NOMO-1 (cell line): ENCODE data around the gene RBM19.
A peak's percentile ranks its signal among the peaks of the same experiment; 100 is the strongest.

Source experiments
- DNase-seq, 2 experiments: peaks; one replicate each; lab custom pipeline; 2025; ENCODE audit not compliant: unreplicated experiment in 2 of 2; lab: John Stamatoyannopoulos, UW

The RBM19 gene

DNA sequence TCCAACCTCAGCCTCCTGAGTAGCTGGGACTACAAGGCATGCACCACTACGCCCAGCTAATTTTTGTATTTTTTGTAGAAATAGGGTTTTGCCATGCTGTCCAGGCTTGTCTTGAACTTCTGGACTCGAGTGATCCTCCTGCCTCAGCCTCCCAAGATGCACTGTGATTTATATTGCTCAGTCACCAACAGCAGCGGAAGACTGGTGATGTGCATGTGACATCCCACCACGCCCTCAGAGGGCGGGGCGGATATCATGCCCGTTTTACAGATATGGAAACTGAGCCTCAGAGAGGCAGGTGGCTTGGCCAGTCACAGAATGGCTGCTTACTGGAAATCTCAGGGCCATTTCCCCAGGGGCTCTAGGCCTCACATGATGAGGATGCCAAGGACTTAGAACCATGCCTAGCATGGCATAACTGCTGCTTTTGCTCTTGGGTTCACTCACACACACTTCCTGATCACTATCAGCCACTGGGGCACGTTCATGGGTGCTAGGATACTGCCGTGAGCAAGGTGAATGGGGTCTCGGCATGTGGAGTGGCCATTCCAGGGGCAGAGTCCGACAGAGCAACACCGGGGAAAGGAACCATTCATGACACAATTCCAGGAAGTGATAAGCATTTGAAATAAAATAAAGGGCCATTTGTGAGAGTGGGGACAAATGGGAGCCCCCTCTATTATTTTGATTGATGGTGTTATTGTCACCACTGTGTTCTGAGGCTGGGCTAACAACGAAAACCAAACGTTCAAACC lies 31.9 kb downstream of the RBM19 start:
- DNase-seq: no peak

- DNase-seq: no peak
These were observed 32.8 kb downstream of the RBM19 start for GRCh38 chr12:113933201-113933786.

DNA sequence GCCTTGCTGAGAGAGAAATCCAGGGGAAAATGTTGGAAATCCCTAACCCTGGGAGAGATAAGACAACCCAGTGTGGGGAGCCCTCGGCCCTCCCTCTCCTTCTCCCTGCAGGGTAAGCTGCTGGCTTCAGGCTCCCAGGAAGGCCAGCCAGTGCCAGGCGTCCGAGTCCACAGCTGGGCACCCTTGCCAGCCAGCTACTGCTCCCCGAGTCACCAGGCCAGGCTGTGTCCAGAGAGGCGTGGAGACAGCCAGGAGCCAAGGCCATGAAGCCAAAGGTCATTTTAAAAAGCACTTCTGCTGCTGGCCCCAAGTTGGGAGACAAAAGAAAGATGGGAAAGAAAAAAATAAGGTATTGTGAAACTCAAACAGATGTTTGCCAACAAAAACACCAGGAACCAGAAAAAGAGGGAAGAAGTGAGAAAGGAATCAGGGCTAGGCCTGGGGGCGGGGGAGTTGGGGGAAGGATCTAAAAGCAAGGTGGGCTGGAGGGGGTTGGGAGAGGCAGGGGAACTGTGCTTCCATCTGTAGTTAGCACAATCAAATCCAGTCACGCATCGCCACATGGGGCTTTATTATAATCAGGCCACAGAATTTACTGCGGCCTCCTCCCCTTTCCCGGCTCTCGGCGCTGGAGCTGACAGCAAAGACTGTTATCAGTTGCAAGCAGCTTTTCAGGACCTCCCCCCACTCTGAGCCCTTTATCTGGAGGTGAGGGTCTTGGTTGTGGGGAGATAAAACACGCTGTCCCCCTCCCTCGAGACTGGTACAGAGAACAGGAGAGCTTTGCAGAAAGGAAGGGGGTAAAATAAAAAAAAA lies 33.5 kb downstream of the RBM19 start:
- DNase-seq: no peak

- DNase-seq: no peak
These were observed 34.6 kb downstream of the RBM19 start for GRCh38 chr12:113931517-113931916.

DNA sequence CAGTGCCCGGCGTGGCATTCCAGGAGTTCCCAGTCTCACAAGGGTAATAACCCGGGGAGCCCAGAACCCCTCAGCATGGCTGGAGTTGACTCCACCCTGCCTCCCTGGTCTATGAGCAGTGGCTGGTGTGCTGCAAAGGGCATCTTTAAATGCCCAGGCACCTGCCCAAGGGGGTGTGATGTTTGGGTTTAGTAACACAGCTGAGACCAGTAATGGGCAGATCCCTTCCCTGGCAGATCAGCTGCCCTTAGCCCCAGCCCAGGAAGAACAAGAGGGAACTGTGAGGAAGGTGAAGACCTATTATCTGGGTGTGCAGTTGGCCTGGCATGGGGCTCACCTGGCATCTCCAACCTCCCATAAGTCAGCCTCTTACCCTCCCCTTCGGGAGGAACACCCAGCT lies 35.9 kb downstream of the RBM19 start:
- no peak for DNase-seq

- no peak for DNase-seq
These were observed 36.7 kb downstream of the RBM19 start for GRCh38 chr12:113929312-113929989.

GRCh38 chr12:113926788-113927187 lies 39.3 kb downstream of the RBM19 start:
- DNase-seq: no peak

- DNase-seq: no peak
These were observed 41.8 kb downstream of the RBM19 start for GRCh38 chr12:113924341-113924740.

GRCh38 chr12:113923251-113923650 lies 42.9 kb downstream of the RBM19 start:
- no peak for DNase-seq

DNA sequence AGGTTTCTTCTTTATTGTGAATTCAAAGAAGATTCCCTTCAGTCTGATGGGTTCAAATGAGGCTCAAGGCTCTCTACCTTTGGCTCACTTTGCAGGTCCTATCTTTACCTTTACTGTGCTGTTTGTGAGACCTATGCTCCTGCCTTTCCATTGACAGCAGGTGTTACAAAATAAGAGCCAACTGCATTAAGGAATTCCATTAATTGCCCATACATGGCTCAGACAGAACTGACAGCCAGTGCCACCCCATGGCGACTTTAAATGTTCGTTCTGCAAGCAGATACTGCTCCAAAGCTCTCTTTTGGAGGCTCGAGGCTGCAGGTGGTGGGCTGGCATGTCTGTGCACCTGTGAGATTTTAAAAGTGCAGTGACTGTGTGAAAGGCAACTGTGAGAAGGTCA lies 44.7 kb downstream of the RBM19 start:
- no peak for DNase-seq

GRCh38 chr12:113919791-113920190 lies 46.3 kb downstream of the RBM19 start:
- no peak for DNase-seq

- no peak for DNase-seq
These were observed 47.8 kb downstream of the RBM19 start for GRCh38 chr12:113918306-113918705.

GRCh38 chr12:113917393-113917792 lies 48.7 kb downstream of the RBM19 start:
- DNase-seq: no peak

GRCh38 chr12:113914806-113915205 lies 51.3 kb downstream of the RBM19 start:
- DNase-seq: no peak

DNA sequence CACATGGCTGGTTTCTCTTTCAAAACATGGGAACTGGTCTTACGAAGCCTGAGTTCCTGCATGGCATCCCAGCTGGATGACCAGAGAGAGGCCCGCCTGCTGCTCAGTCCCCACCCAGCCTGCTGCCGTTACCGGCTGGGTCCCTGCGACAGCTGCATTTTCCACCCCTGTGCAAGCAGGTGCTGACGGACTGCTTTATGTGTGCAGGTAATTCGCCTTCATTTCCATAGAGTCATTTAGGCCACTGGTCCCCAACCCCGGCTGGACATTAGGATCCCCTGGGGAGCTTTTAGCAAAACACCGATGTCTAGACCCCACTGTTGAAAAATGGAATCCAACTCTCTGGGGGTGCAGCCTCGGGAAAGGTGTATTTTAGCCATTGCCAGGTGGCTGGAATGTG lies 51.9 kb downstream of the RBM19 start:
- no peak for DNase-seq

GRCh38 chr12:113912760-113913329 lies 53.3 kb downstream of the RBM19 start:
- peak in 1 of 2 experiments; percentile 30 for DNase-seq

DNA sequence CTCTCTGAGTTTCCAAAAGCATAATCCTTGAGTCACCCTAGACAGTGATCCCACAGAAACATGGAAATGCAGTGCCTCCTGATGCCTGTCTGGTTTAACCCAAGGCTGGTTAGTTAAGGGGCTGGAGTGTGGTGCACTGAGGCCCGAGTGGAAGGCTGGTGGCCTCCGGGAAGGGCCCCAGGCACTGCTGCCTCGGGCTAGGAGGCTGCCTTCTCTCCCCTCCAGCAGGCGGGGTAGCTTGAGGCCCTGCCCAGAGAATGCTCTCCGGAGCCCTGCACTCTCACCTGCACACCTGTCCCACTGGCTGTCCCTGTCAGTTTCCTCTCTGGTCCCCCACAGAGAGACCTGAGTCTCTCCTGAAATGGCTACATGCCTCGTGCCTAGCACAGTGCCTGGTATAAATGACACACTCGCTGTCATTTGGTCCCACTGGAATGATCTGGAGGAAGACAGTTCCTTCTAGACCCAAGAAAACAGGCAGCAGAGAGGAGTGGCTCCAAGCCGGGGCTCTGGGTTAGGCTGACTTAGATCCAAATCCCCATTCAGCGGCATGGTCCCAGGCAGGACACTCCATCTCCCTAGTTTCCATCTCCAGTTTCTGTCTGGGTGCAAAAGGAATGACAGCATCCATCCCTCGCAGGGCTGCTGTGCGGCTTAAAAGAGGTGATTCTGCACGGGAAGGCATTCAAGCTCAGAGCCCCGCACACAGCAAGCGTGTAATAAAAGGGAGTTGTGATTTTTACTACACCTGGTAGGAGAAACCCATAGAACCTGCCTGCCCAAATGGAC lies 54.0 kb downstream of the RBM19 start:
- DNase-seq: no peak

DNA sequence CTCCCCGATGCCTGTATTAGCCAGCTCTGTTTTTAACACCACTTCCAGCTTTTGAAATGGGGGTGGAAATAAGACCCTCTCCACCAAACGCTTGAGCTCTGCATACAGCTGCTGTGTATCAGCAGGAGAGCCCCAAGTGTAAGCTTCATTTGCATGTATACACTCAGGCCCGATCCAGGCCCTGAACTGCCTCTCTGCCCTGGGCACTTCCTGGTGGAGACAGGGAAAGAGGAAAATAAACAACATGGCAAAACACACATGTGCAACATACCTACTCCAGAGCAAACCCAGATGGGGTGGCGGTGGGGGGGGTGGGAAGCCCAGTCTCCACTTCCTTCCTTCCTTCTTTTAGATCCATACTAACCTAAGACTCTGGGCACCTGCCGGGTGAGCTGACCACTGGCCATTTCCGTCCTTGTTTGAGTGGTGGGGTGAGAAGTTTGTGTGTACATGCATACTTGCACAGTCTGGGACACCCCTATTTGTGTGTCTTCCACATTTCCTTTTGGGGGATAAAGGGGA lies 55.3 kb downstream of the RBM19 start:
- DNase-seq: no peak

DNA sequence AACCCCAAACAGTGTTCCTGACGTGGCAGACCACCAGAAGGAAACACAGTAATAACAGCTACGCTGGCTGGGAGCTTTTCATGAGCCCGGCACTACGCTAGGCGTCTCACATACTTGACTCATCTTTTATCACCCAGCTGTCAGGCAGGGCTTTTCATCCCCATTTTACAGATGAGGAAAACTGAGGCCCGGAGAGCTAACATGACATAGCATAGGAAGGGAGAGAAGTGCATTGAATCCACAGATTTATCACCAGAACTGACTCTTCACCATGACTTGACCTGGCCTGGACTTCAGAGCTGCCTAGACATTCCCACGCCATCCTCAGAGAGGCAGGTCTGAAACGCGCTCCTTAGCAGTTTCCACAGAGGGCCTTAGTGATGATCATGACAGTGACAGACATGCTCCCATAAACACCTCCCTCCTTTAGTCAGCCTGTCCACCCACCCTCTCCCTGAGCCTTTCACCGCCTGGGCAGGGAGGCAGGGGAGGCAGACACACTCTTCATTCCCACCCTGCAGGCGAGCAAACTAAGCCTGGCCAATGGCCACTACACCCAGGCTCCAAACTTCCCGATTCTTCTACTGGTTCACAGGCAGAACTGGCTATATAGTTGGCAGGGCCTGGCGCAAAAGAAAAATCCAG lies 56.2 kb downstream of the RBM19 start:
- DNase-seq: no peak
